Activated CD8-positive, alpha-beta T cell treated with anti-CD3 and anti-CD28 coated beads for 36 hours (primary cell): ENCODE measurements around the gene INSIG1. TPM values are rescaled to one million over a fixed set of nuclear protein-coding genes. Genes with fewer than 3 reads are reported as not detected.

Experiments
- ATAC-seq: fragments of 200-7000 bp; cut with Tn5 transposase; one replicate; pipeline ENCODE4 v1.10.0; 2021; ENCODE audit warnings: mild to moderate bottlenecking, moderate library complexity
- CTCF ChIA-PET: fragments of 350-600 bp; sonication (Branson Sonifier 250); formaldehyde crosslinking; loops from one replicate; lab custom pipeline; 2021; ENCODE audit warnings: antibody characterized with exemption; lab: Charles Lee
- POLR2A ChIA-PET: fragments of 350-600 bp; sonication (Branson Sonifier 250); formaldehyde crosslinking; loops from one replicate; lab custom pipeline; 2021; ENCODE audit warnings: antibody characterized with exemption; lab: Charles Lee
- DNase-seq: peaks from one replicate; pipeline ENCODE4 v3.0.0-alpha.2; 2020
- H3K27ac Mint-ChIP-seq: one replicate; pipeline ENCODE4 v1.8.0; 2021; ENCODE audit warnings: mild to moderate bottlenecking, mixed read lengths
- H3K27me3 Mint-ChIP-seq: one replicate; pipeline ENCODE4 v1.8.0; 2021; ENCODE audit warnings: mixed read lengths
- H3K36me3 Mint-ChIP-seq: one replicate; pipeline ENCODE4 v1.8.0; 2021; ENCODE audit warnings: low read depth, mixed read lengths
- H3K4me1 Mint-ChIP-seq: one replicate; pipeline ENCODE4 v1.8.0; 2021; ENCODE audit warnings: low read depth, mixed read lengths
- H3K4me3 Mint-ChIP-seq: one replicate; pipeline ENCODE4 v1.8.0; 2021; ENCODE audit warnings: mild to moderate bottlenecking, moderate library complexity, mixed read lengths
- H3K9me3 Mint-ChIP-seq: one replicate; pipeline ENCODE4 v1.8.0; 2021; ENCODE audit warnings: mixed read lengths
- CTCF ChIP-seq: fragments of 200-600 bp; IDR thresholded peaks from one replicate; pipeline ENCODE4 v1.8.0; 2022; ENCODE audit warnings: antibody characterized with exemption, mild to moderate bottlenecking
- intact Hi-C: fragments of 100-400 bp; cut with micrococcal nuclease; formaldehyde crosslinking; loops from one replicate; pipeline ENCODE4 v1.10.0; 2022
- total RNA-seq, 2 experiments: library from RNA; stranded (reverse); gene quantifications; one replicate each; pipeline ENCODE4 v1.2.3, GENCODE V29; 2021

INSIG1 gene
- total RNA-seq, 2 experiments from 2014 or later, result 92.2 to 98.0 TPM

DNA sequence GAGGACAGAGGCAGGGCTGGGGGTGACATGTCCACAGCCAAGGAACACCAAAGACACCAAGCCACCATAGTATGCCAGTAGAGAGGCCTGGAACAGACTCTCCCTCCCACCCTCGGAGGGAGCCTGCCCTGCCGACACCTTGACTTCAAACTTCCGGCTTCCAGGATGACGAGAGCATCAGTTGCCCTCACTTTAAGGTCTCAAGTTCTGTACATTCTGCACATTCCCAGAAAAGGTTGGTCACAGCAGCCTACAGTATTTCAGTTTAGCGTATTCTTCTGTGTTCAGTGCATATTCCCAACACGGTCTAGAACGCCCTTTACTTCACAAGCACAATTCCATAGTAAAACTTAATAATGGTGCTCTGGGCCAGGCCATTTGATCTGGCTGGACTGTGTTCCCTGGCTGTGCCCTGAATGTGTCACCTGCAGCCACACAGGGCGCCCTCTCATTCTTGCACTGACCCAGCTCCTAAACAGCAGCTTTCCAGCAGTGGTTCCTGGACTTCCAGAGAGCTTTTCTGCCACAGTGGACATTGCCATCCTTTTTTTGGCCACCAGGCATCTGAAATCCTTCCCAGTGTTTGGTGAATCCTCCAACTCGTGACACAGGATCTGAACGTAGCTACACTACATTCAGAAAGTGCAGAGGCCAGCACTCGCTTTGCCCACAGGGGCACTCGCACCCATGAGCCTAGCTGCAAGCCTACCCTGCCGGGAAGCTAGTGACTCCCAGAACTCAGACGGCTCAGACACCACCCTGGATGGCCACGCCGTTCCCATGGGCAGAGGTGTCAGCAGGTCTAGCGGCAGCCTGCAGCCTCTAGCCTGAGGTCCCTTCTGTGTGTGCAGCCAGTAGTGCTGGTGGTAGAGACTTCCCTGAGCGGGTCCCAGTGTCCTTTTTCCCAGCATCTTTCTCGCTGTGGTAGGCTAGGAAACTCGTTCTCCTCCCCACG lies 36.4 kb upstream of the INSIG1 start:
- no peak for TF ChIP-seq CTCF
- ChIA-PET POLR2A (no interaction called here), CTCF (interaction anchor here (1.2 kb wide), 1 partner anchor 72 kb away, joined by 4 read pairs; no protein-coding TSS in a partner anchor)
- H3K27ac Mint-ChIP-seq, result no peak overlapping the region
- H3K27me3 Mint-ChIP-seq, result no peaks in the 10 kb centered on the region
- H3K4me3 Mint-ChIP-seq, result no peak overlapping the region
- intact Hi-C loops, result no loop called here
- no peaks in the 10 kb centered on the region for H3K9me3 Mint-ChIP-seq
- H3K4me1 Mint-ChIP-seq, result peaks cover 2% of the 10 kb centered on the region
- no peaks in the 10 kb centered on the region for H3K36me3 Mint-ChIP-seq
- DNase-seq (no peak), ATAC-seq (no peak)

DNA sequence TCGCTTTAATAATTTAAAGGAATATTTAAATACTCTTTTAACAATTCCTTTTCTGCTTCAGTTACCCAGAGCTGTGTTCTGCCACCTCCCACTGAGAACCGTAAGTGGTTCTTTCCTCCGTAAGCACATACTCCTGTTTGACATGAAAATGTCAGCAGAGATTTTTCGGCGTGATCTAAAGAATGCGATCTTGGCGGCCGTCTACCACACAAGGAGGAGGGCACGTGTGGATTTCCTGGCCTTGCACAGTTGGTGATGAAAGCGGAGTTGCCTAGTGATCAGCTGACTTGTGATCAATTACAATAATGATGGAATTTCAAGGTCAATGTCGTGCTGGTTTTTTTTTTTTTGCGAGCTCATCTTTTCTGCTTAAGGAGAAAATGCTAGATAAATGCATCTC lies 35.6 kb upstream of the INSIG1 start:
- intact Hi-C loops, result no loop called here
- Mint-ChIP-seq H3K27ac (no peak overlapping the region), H3K27me3 (no peaks in the 10 kb centered on the region), H3K4me1 (peaks cover 2% of the 10 kb centered on the region), H3K36me3 (no peaks in the 10 kb centered on the region), H3K4me3 (no peak overlapping the region), H3K9me3 (no peaks in the 10 kb centered on the region)
- TF ChIP-seq CTCF, result no peak
- POLR2A ChIA-PET, result no interaction called here
- no peak for DNase-seq
- CTCF ChIA-PET, result interaction anchor here (1.2 kb wide), 1 partner anchor 72 kb away, joined by 4 read pairs; no protein-coding TSS in a partner anchor
- no peak for ATAC-seq

DNA sequence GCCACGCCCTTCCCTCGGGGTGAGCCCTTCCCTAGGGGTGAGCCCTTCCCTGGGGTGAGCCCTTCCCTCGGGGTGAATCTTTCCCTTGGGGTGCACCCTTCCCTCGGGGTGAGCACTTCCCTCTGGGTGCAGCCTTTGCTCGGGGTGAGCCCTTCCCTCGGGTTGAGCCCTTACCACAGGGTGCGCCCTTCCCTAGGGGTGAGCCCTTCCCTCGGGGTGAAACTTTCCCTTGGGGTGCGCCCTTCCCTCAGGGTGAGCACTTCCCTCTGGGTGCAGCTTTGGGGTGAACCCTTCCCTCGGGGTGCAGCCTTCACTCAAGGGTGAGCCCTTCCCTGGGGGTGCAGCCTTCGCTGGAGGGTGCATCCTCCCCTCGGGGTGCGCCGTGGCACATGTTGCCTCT lies 34.6 kb upstream of the INSIG1 start:
- DNase-seq (no peak), ATAC-seq (no peak)
- ChIA-PET CTCF (interaction anchor here (1.5 kb wide), 1 partner anchor 12 kb away, joined by 3 read pairs; no protein-coding TSS in a partner anchor), POLR2A (no interaction called here)
- Mint-ChIP-seq H3K9me3 (no peaks in the 10 kb centered on the region), H3K27me3 (no peaks in the 10 kb centered on the region), H3K27ac (no peak overlapping the region), H3K4me1 (no peaks in the 10 kb centered on the region), H3K36me3 (no peaks in the 10 kb centered on the region), H3K4me3 (no peak overlapping the region)
- no peak for TF ChIP-seq CTCF
- intact Hi-C loops, result no loop called here

DNA sequence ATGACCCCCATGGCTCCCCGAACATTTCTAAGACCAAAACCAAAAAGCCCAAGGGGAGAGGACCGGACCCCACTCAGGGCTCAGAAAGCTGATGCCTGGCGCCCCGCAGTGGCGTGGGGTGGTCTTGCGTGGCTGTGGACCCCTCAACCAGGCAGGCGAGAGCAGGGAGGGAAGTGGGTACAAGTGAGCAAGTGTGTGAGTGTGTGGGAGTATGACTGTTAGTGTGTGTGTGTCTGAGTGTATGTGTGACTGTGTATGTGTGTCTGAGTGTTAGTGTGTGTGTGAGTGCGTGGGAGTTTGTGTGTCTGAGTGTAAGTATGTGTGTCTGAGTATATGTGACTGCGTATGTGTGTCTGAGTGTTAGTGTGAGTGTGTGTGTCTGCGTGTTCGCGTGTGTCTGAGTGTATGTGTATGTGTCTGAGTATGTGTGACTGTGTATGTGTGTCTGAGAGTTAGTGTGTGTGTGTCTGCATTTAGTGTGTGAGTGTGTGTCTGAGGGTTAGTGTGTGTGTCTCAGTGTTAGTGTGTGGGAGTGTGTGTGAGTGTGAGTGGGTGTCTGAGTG lies 34.0 kb upstream of the INSIG1 start:
- no peak for DNase-seq
- ATAC-seq, result peak; percentile 24
- no peaks in the 10 kb centered on the region for H3K9me3 Mint-ChIP-seq
- H3K4me1 Mint-ChIP-seq, result no peaks in the 10 kb centered on the region
- no peak overlapping the region for H3K4me3 Mint-ChIP-seq
- no peak for TF ChIP-seq CTCF
- POLR2A ChIA-PET, result no interaction called here
- no peaks in the 10 kb centered on the region for H3K27me3 Mint-ChIP-seq
- intact Hi-C loops, result no loop called here
- CTCF ChIA-PET, result interaction anchor here (1.5 kb wide), 1 partner anchor 11 kb away, joined by 3 read pairs; no protein-coding TSS in a partner anchor
- H3K36me3 Mint-ChIP-seq, result no peaks in the 10 kb centered on the region
- H3K27ac Mint-ChIP-seq, result no peak overlapping the region

GRCh38 chr7:155265144-155265543 lies 32.5 kb upstream of the INSIG1 start:
- DNase-seq, result no peak
- ChIA-PET CTCF (no interaction called here), POLR2A (no interaction called here)
- H3K4me3 Mint-ChIP-seq, result no peak overlapping the region
- ATAC-seq, result no peak
- no peaks in the 10 kb centered on the region for H3K36me3 Mint-ChIP-seq
- no peaks in the 10 kb centered on the region for H3K9me3 Mint-ChIP-seq
- TF ChIP-seq CTCF, result no peak
- intact Hi-C loops, result no loop called here
- no peaks in the 10 kb centered on the region for H3K4me1 Mint-ChIP-seq
- no peaks in the 10 kb centered on the region for H3K27me3 Mint-ChIP-seq
- no peak overlapping the region for H3K27ac Mint-ChIP-seq
